H1 (cell line): ENCODE data around the gene HSPBP1. TPM values are rescaled to one million over a fixed set of nuclear protein-coding genes. Genes with fewer than 3 reads are reported as not detected.

Source experiments
- CTCF ChIA-PET: fragments of 300-600 bp; sonication (Branson Sonifier 250); formaldehyde crosslinking; loops from one replicate; lab custom pipeline; 2021; ENCODE audit not compliant: partially characterized antibody; lab: Charles Lee
- POLR2A ChIA-PET: fragments of 300-600 bp; sonication (Branson Sonifier 250); formaldehyde crosslinking; loops from one replicate; lab custom pipeline; 2021; ENCODE audit warnings: inconsistent platforms; ENCODE audit not compliant: partially characterized antibody; lab: Charles Lee
- DNase-seq, 2 experiments: peaks; one replicate each; pipeline versions ENCODE4 v3.0.0 to v3.0.0-alpha.2; 2010 to 2022; ENCODE audit warnings: low spot score in 2 of 2, low read depth in 1 of 2, mixed read lengths in 1 of 2
- FAIRE-seq: peaks from 2 replicates; lab custom pipeline; 2011; peaks lifted over from hg19 to GRCh38; lab: Jason Lieb, UNC
- H2AFZ ChIP-seq: 2 replicates; pipeline ENCODE4 v1.8.1; 2012; ENCODE audit warnings: low read length, inconsistent platforms
- H2AK5ac ChIP-seq: 2 replicates; pipeline ENCODE4 v1.6.1; 2013; ENCODE audit warnings: low read depth, low read length
- H2BK120ac ChIP-seq: replicated peaks from 2 replicates; pipeline ENCODE3; 2013; ENCODE audit warnings: low read depth, low read length, inconsistent platforms
- H2BK12ac ChIP-seq: 2 replicates; pipeline ENCODE4 v1.6.1; 2013; ENCODE audit warnings: low read depth, low read length
- H2BK15ac ChIP-seq: 2 replicates; pipeline ENCODE4 v1.6.1; 2013; ENCODE audit warnings: low read length
- H2BK20ac ChIP-seq: 2 replicates; pipeline ENCODE4 v1.6.1; 2013; ENCODE audit warnings: low read length
- H2BK5ac ChIP-seq: 2 replicates; pipeline ENCODE4 v1.6.1; 2013; ENCODE audit warnings: low read depth, low read length
- H3K14ac ChIP-seq: 2 replicates; pipeline ENCODE4 v1.6.1; 2013; ENCODE audit warnings: inconsistent platforms; ENCODE audit not compliant: insufficient read length
- H3K18ac ChIP-seq: 2 replicates; pipeline ENCODE4 v1.6.1; 2013; ENCODE audit warnings: low read length; ENCODE audit errors: extremely low read depth
- H3K23ac ChIP-seq: 2 replicates; pipeline ENCODE4 v1.6.1; 2013; ENCODE audit warnings: inconsistent platforms; ENCODE audit not compliant: insufficient read length
- H3K23me2 ChIP-seq: 2 replicates; pipeline ENCODE4 v1.6.1; 2013; ENCODE audit warnings: low read depth, low read length
- H3K27ac ChIP-seq: 2 replicates; pipeline ENCODE4 v1.6.1; 2011; ENCODE audit warnings: low read depth, low read length, inconsistent platforms
- H3K27me3 ChIP-seq, 4 experiments: replicated peaks in 1 of 4; 1 replicate in 1 of 4; 2 replicates in 3 of 4; pipeline versions ENCODE4 v1.6.1 to v1.8.1; 2011 to 2013; ENCODE audit warnings: low read length in 3 of 4, mild to moderate bottlenecking in 3 of 4, inconsistent platforms in 2 of 4, mixed read lengths in 2 of 4, moderate library complexity in 1 of 4; ENCODE audit not compliant: control insufficient read depth in 3 of 4, insufficient read depth in 3 of 4; ENCODE audit errors: extremely low read depth in 1 of 4
- H3K36me3 ChIP-seq, 4 experiments: 2 replicates each; pipeline versions ENCODE4 v1.6.1 to v1.8.1; 2011 to 2013; ENCODE audit warnings: mild to moderate bottlenecking in 4 of 4, low read length in 3 of 4, moderate library complexity in 2 of 4, control low read depth in 1 of 4, inconsistent platforms in 1 of 4; ENCODE audit not compliant: insufficient read depth in 4 of 4, control insufficient read depth in 2 of 4
- H3K4ac ChIP-seq: replicated peaks from 2 replicates; pipeline ENCODE3; 2013; ENCODE audit warnings: low read length, low read depth, mixed read lengths, inconsistent platforms; ENCODE audit not compliant: insufficient read length
- H3K4me1 ChIP-seq, 4 experiments: replicated peaks in 1 of 4; 1 replicate in 1 of 4; 2 replicates in 3 of 4; pipeline versions ENCODE4 v1.6.1 to v1.8.1; 2011 to 2013; ENCODE audit warnings: low read length in 3 of 4, inconsistent platforms in 2 of 4, mixed read lengths in 1 of 4; ENCODE audit not compliant: insufficient read depth in 4 of 4, control insufficient read depth in 3 of 4
- H3K4me2 ChIP-seq, 2 experiments: 2 replicates each; pipeline versions ENCODE4 v1.6.1 to v1.8.1; 2011 to 2013; ENCODE audit warnings: low read depth in 2 of 2, low read length in 2 of 2, control low read depth in 1 of 2, inconsistent platforms in 1 of 2, mild to moderate bottlenecking in 1 of 2; ENCODE audit not compliant: insufficient read depth in 1 of 2
- H3K4me3 ChIP-seq, 4 experiments: fragments of 200-600, 300-600 bp in 1 of 4; sonication (generic), shearing (Covaris generic), sonication (Bioruptor Twin) in 1 of 4; 2 replicates each; pipeline versions ENCODE4 v1.5.1 to v1.8.1; 2011 to 2016; ENCODE audit warnings: low read length in 4 of 4, low read depth in 3 of 4, control low read depth in 2 of 4, inconsistent platforms in 2 of 4, mild to moderate bottlenecking in 2 of 4, mixed read lengths in 1 of 4, moderate library complexity in 1 of 4; ENCODE audit not compliant: insufficient read depth in 2 of 4; ENCODE audit errors: extremely low read depth in 1 of 4
- H3K56ac ChIP-seq: replicated peaks from 2 replicates; pipeline ENCODE3; 2013; ENCODE audit warnings: low read depth, mild to moderate bottlenecking, mixed read lengths, low read length, inconsistent platforms; ENCODE audit not compliant: insufficient read length
- H3K79me1 ChIP-seq: 2 replicates; pipeline ENCODE4 v1.6.1; 2013; ENCODE audit warnings: low read depth, low read length, control low read depth
- H3K79me2 ChIP-seq, 2 experiments: 2 replicates each; pipeline versions ENCODE4 v1.6.1 to v1.8.1; 2012 to 2013; ENCODE audit warnings: low read length in 2 of 2, mild to moderate bottlenecking in 2 of 2, inconsistent platforms in 1 of 2; ENCODE audit not compliant: insufficient read depth in 2 of 2, control insufficient read depth in 1 of 2
- H3K9ac ChIP-seq, 4 experiments: replicated peaks in 1 of 4; 1 replicate in 1 of 4; 2 replicates in 3 of 4; pipeline versions ENCODE4 v1.6.1 to v1.8.1; 2011 to 2013; ENCODE audit warnings: low read depth in 3 of 4, low read length in 3 of 4, control low read depth in 2 of 4, mild to moderate bottlenecking in 2 of 4, moderate library complexity in 2 of 4, inconsistent platforms in 1 of 4; ENCODE audit errors: extremely low read depth in 1 of 4
- H3K9me3 ChIP-seq, 2 experiments: 2 replicates each; pipeline versions ENCODE4 v1.6.1 to v1.8.1; 2012 to 2013; ENCODE audit warnings: mild to moderate bottlenecking in 2 of 2, moderate library complexity in 2 of 2, control low read depth in 1 of 2, inconsistent platforms in 1 of 2, low read depth in 1 of 2, low read length in 1 of 2, mixed read lengths in 1 of 2; ENCODE audit not compliant: insufficient read depth in 2 of 2
- H4K20me1 ChIP-seq, 2 experiments: replicated peaks in 1 of 2; 2 replicates each; pipeline versions ENCODE3 to v1.8.1; 2011 to 2013; ENCODE audit warnings: inconsistent platforms in 2 of 2, low read length in 2 of 2, mild to moderate bottlenecking in 1 of 2; ENCODE audit not compliant: insufficient read depth in 2 of 2, control insufficient read depth in 1 of 2
- H4K5ac ChIP-seq: 2 replicates; pipeline ENCODE4 v1.6.1; 2013; ENCODE audit warnings: low read length, low read depth, mixed read lengths, inconsistent platforms; ENCODE audit not compliant: insufficient read length
- H4K8ac ChIP-seq: 2 replicates; pipeline ENCODE4 v1.8.0; 2013; ENCODE audit warnings: mild to moderate bottlenecking, moderate library complexity, low read length, inconsistent platforms; ENCODE audit not compliant: insufficient read depth; ENCODE audit errors: extremely low read depth
- H4K91ac ChIP-seq: replicated peaks from 2 replicates; pipeline ENCODE3; 2013; ENCODE audit warnings: low read length, mixed read lengths, inconsistent platforms; ENCODE audit not compliant: insufficient read length
- BACH1 ChIP-seq: IDR thresholded peaks from 2 replicates; pipeline ENCODE4 v1.6.1; 2012; ENCODE audit warnings: low read length, improper control_type of control experiment
- BRCA1 ChIP-seq: IDR thresholded peaks from 2 replicates; pipeline ENCODE4 v1.6.1; 2012; ENCODE audit warnings: low read depth, low read length, improper control_type of control experiment
- CBX8 ChIP-seq: fragments of 300-800, 300-1000 bp; sonication (generic); IDR thresholded peaks from 2 replicates; pipeline ENCODE4 v1.7.1; 2016; ENCODE audit warnings: low read depth, low read length, borderline replicate concordance
- CTBP2 ChIP-seq: IDR thresholded peaks from 2 replicates; pipeline ENCODE4 v1.7.0; 2011; ENCODE audit warnings: borderline replicate concordance, mild to moderate bottlenecking, moderate library complexity, mixed read lengths, low read length; ENCODE audit not compliant: insufficient read depth, insufficient read length
- GABPA ChIP-seq: IDR thresholded peaks from 2 replicates; pipeline ENCODE4 v1.6.1; 2011; ENCODE audit warnings: mild to moderate bottlenecking, low read length, moderate library complexity, borderline replicate concordance; ENCODE audit not compliant: insufficient read depth
- KDM1A ChIP-seq: fragments of 200-600, 300-600 bp; sonication (generic); IDR thresholded peaks from 2 replicates; pipeline ENCODE4 v1.7.1; 2016; ENCODE audit warnings: mild to moderate bottlenecking, low read length, borderline replicate concordance
- POLR2A ChIP-seq, 2 experiments: IDR thresholded peaks; 1 replicate in 1 of 2; 2 replicates in 1 of 2; pipeline ENCODE4 v1.6.1; 2011; ENCODE audit warnings: low read depth in 2 of 2, low read length in 2 of 2, mild to moderate bottlenecking in 2 of 2; ENCODE audit errors: control extremely low read depth in 1 of 2
- RFX5 ChIP-seq: IDR thresholded peaks from 2 replicates; pipeline ENCODE4 v1.6.1; 2011; ENCODE audit warnings: low read depth, low read length, improper control_type of control experiment, borderline replicate concordance
- RXRA ChIP-seq: IDR thresholded peaks from 2 replicates; pipeline ENCODE4 v1.6.1; 2011; ENCODE audit warnings: low read depth, mild to moderate bottlenecking, low read length, moderate library complexity; ENCODE audit not compliant: insufficient read depth
- SAP30 ChIP-seq: fragments of 300-600 bp; sonication (generic); IDR thresholded peaks from 2 replicates; pipeline ENCODE4 v1.7.1; 2012; ENCODE audit warnings: low read length, moderate library complexity, mild to moderate bottlenecking, inconsistent platforms; ENCODE audit not compliant: insufficient read depth, insufficient replicate concordance
- SIX5 ChIP-seq: IDR thresholded peaks from 2 replicates; pipeline ENCODE4 v1.6.1; 2011; ENCODE audit warnings: mild to moderate bottlenecking, low read depth, low read length
- TEAD4 ChIP-seq: IDR thresholded peaks from 2 replicates; pipeline ENCODE4 v1.6.1; 2012; ENCODE audit warnings: low read depth, low read length, inconsistent platforms, mixed read lengths
- ZNF274 ChIP-seq: IDR thresholded peaks from 2 replicates; pipeline ENCODE4 v1.7.0; 2012; ENCODE audit warnings: low read length, borderline replicate concordance; ENCODE audit errors: extremely low read depth
- WGBS, 2 experiments: shearing (Covaris generic) in 1 of 2; methylation state at CpG; one replicate each; pipeline versions ENCODE4 v1.1.6 to v1.1.7; 2013 to 2015; ENCODE audit warnings: low lambda C conversion rate in 2 of 2, mixed read lengths in 2 of 2, inconsistent platforms in 1 of 2, low coverage in 1 of 2, missing lambda C conversion rate in 1 of 2; ENCODE audit not compliant: insufficient replicate concordance in 2 of 2, insufficient coverage in 1 of 2, insufficient read length in 1 of 2; ENCODE audit errors: extremely low coverage in 1 of 2, missing lambda C conversion rate in 1 of 2; 5-methylcytosine and 5-hydroxymethylcytosine counted together
- polyA plus RNA-seq, 7 experiments: library from polyadenylated mRNA; depleted of rRNA in 3 of 7; stranded (reverse) in 5 of 7; unstranded in 2 of 7; fragments of >200 nt in 5 of 7; fragments of 200-250 nt in 2 of 7; gene quantifications; 1 replicate in 5 of 7; 2 replicates in 1 of 7; 4 replicates in 1 of 7; pipeline versions ENCODE4 v1.2.1 to v1.2.3, GENCODE V29; 2011 to 2013; ENCODE audit warnings: missing spikeins in 2 of 7, mixed read lengths in 2 of 7
- total RNA-seq: library from RNA; stranded (reverse); fragmentation: NEBNext Ultra II Directional; extraction: Animal tissue kit (Norgen Biotek cat#: 25700); gene quantifications from 2 replicates; pipeline ENCODE4 v1.2.1, GENCODE V29; 2021

The HSPBP1 gene
- total and polyA plus RNA-seq, 2 of the 8 experiments (the other 6 are each of a cell fraction or from before 2014, with no cell fraction given) = 63.4 to 100 TPM

GRCh38 chr19:55228403-55229031, 51.4 kb downstream of the HSPBP1 start, which contains the start of gene TMEM86B:
Gene TMEM86B, minus strand, starts transcription at chr19:55228763. Its CDS starts 22 bp downstream, at chr19:55228741.
- Histone ChIP-seq H3K18ac (no peak within 1 kb of the TSS), H3K4me2 (no peak within 1 kb of the TSS), H3K27ac (no peak within 1 kb of the TSS), H3K14ac (no peak within 1 kb of the TSS), H3K4ac (no peak within 1 kb of the TSS), H2BK20ac (no peak within 1 kb of the TSS), H3K36me3 (peaks cover 5 to 16% (median 12%) of the 10 kb centered on the region in 4 experiments; a peak in 5 of 8 replicates), H3K9ac (no peak within 1 kb of the TSS), H3K56ac (no peak within 1 kb of the TSS), H2BK15ac (no peak within 1 kb of the TSS), H4K8ac (no peak within 1 kb of the TSS; the same call in 1 of the 2 replicates), H4K20me1 (peaks cover 3 to 23% of the 10 kb centered on the region in 2 experiments), H2BK120ac (no peak within 1 kb of the TSS), H4K5ac (no peak within 1 kb of the TSS), H3K23me2 (no peaks in the 10 kb centered on the region), H3K4me3 (no peak within 1 kb of the TSS), H3K4me1 (no peaks in the 10 kb centered on the region), H3K27me3 (no peaks in the 10 kb centered on the region), H2AFZ (no peak within 1 kb of the TSS), H3K9me3 (no peaks in the 10 kb centered on the region), H2AK5ac (no peak within 1 kb of the TSS), H3K23ac (no peak within 1 kb of the TSS), H4K91ac (no peak within 1 kb of the TSS), H3K79me2 (no peaks in the 10 kb centered on the region), H3K79me1 (no peaks in the 10 kb centered on the region; the same call in 1 of the 2 replicates), H2BK12ac (no peak within 1 kb of the TSS), H2BK5ac (peak within 1 kb of the TSS; percentile 35; the same call in 1 of the 2 replicates)
- ChIA-PET POLR2A (interaction anchor here (0.6 to 1.9 kb wide), 3 partner anchors 31 to 179 kb away, joined by 3 to 10 read pairs (median 4); partner anchors contain the start of gene UBE2S), CTCF (interaction anchor here (0.7 to 1.6 kb wide), 3 partner anchors 63 to 190 kb away, joined by 3 to 4 read pairs (median 4); partner anchors contain the start of gene DNAAF3)
- 90% methylated on average over 10 of the region's 12 CpGs; no CpG with 5 or more reads in 1 of the 2 experiments for WGBS, 2 experiments
- DNase-seq = no peak
- FAIRE-seq = no peak
- TF ChIP-seq BACH1 (no peak), CBX8 (no peak), POLR2A (IDR thresholded peaks at IDR 0.05; ENCODE audit: control extremely low read depth in 1 of 2, low read depth in 2 of 2, low read length in 2 of 2) (no peak), TEAD4 (no peak), KDM1A (no peak), RFX5 (no peak), BRCA1 (no peak), SAP30 (no peak), ZNF274 (no peak), RXRA (no peak), SIX5 (no peak), CTBP2 (no peak), GABPA (no peak)
